CD4-positive, CD25-positive, alpha-beta regulatory T cell (primary cell): ENCODE measurements around the gene BMPR1A. TPM values are rescaled to one million over a fixed set of nuclear protein-coding genes. Genes with fewer than 3 reads are reported as not detected.
"Not testable (repeated sequence)": the region's sequence is repeated elsewhere in the genome, so short reads cannot be mapped to it uniquely, and the experiment has no call there.

Source experiments
- ATAC-seq, 2 donors: fragments of 150-1000 bp; cut with Tn5 transposase; one replicate each; pipeline ENCODE4 v1.10.0; 2021; ENCODE audit warnings: low read depth in 2 of 2, moderate number of reproducible peaks in 2 of 2, moderate library complexity in 1 of 2
- DNase-seq, 3 donors: peaks; one replicate each; pipeline versions ENCODE4 v3.0.0 to v3.0.0-alpha.2; 2012 to 2022; ENCODE audit warnings: mixed read lengths in 1 of 3
- H3K27ac ChIP-seq: one replicate; pipeline ENCODE4 v1.7.0; 2013; ENCODE audit warnings: mild to moderate bottlenecking, low read length; ENCODE audit not compliant: insufficient read depth, poor library complexity, severe bottlenecking
- H3K27me3 ChIP-seq: one replicate; pipeline ENCODE4 v1.7.0; 2013; ENCODE audit warnings: low read length; ENCODE audit not compliant: control insufficient read depth, insufficient read depth
- H3K36me3 ChIP-seq: one replicate; pipeline ENCODE4 v1.7.0; 2013; ENCODE audit warnings: mild to moderate bottlenecking, low read length, moderate library complexity; ENCODE audit not compliant: control insufficient read depth, insufficient read depth
- H3K4me1 ChIP-seq: 2 replicates; pipeline ENCODE4 v1.7.0; 2013; ENCODE audit warnings: mild to moderate bottlenecking, low read length; ENCODE audit not compliant: insufficient read depth, control insufficient read depth, poor library complexity, severe bottlenecking
- H3K4me3 ChIP-seq: one replicate; pipeline ENCODE4 v1.7.0; 2013; ENCODE audit warnings: low read depth, mild to moderate bottlenecking, low read length, moderate library complexity
- H3K9me3 ChIP-seq, 2 experiments: 1 replicate in 1 of 2; 2 replicates in 1 of 2; pipeline ENCODE4 v1.7.0; 2013; ENCODE audit warnings: low read length in 2 of 2, mild to moderate bottlenecking in 1 of 2, moderate library complexity in 1 of 2; ENCODE audit not compliant: control insufficient read depth in 2 of 2
- H3K27ac Mint-ChIP-seq, 3 donors: one replicate each; pipeline ENCODE4 v1.8.0; 2020 to 2022; ENCODE audit warnings: mild to moderate bottlenecking in 3 of 3, mixed read lengths in 3 of 3, moderate library complexity in 2 of 3
- H3K27me3 Mint-ChIP-seq: one replicate; pipeline ENCODE4 v1.8.0; 2022; ENCODE audit warnings: mild to moderate bottlenecking, mixed read lengths
- H3K36me3 Mint-ChIP-seq: one replicate; pipeline ENCODE4 v1.8.0; 2020; ENCODE audit warnings: mixed read lengths
- H3K4me1 Mint-ChIP-seq, 4 donors: one replicate each; pipeline ENCODE4 v1.8.0; 2020 to 2022; ENCODE audit warnings: mixed read lengths in 4 of 4, mild to moderate bottlenecking in 1 of 4
- H3K4me3 Mint-ChIP-seq, 4 donors: one replicate each; pipeline ENCODE4 v1.8.0; 2020 to 2022; ENCODE audit warnings: mild to moderate bottlenecking in 4 of 4, mixed read lengths in 4 of 4, moderate library complexity in 3 of 4
- H3K9me3 Mint-ChIP-seq, 7 donors: one replicate each; pipeline ENCODE4 v1.8.0; 2020 to 2022; ENCODE audit warnings: mixed read lengths in 7 of 7, mild to moderate bottlenecking in 3 of 7, moderate library complexity in 2 of 7
- polyA plus RNA-seq, 4 donors: library from polyadenylated mRNA; unstranded; fragments of 300-500 nt; fragmentation: Illumina TruSeq; gene quantifications; one replicate each; pipeline ENCODE4 v1.2.3, GENCODE V29; 2021
- total RNA-seq: library from RNA; stranded (reverse); gene quantifications from one replicate; pipeline ENCODE4 v1.2.3, GENCODE V29; 2022

BMPR1A gene
- total and polyA plus RNA-seq, 5 donors from 2014 or later = 2.2 to 8.8 (median 4.2) TPM

DNA sequence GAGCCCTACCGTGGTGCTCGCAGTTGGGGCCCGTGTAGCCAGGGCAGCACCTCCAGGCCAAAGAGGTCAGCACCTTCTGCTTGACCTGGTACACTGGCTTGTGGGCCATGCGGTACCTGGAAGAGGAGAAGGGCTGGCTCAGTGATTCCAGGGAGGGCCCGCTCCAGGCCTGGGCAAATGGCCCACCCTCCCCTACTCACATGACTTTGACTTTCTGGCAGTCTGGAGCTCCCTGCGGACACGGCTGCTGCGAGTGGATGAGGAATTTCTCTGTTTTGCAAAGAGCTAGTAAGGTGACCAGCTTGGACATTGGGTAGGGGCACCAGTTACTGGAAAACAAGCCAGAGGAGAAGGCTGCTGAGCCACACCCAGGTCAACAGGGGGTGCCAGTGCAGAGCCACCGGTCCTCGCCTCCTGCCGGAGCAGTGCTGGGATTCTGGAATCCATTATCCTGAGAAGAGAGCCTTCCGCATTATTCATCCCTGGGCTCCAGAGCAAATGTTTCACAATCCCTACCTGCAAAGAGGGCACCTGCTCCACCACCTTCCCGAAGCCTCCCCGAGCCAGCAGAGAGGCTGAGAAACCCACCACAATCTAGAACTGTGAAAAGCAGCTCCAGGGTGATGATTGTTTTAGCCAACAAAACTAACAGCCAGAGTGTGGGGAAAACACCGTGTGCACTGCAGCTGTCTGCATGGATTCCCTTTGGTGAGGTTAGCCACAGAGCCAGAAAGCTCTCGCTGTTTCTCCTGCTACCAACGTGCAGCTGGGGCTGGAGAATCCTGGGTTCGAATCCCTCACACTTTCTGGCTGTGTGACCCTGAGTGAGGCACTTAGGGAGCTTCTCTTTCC lies 189.2 kb downstream of the BMPR1A start:
- Mint-ChIP-seq H3K36me3 (peaks cover 10% of the 10 kb centered on the region), H3K27me3 (peaks cover 4% of the 10 kb centered on the region), H3K4me1 (peaks cover 0 to 41% (median 18%) of the 10 kb centered on the region in 4 donors), H3K27ac (no peak overlapping the region), H3K9me3 (peaks cover 0 to 2% (median 0%) of the 10 kb centered on the region in 7 donors), H3K4me3 (no peak overlapping the region)
- H3K4me3 ChIP-seq = no peak overlapping the region
- ATAC-seq (no peak), DNase-seq (no peak)
- no peaks in the 10 kb centered on the region for H3K27me3 ChIP-seq
- no peak overlapping the region for H3K27ac ChIP-seq
- peaks cover 12% of the 10 kb centered on the region for H3K4me1 ChIP-seq
- H3K9me3 ChIP-seq = no peaks in the 10 kb centered on the region
- H3K36me3 ChIP-seq = no peaks in the 10 kb centered on the region

DNA sequence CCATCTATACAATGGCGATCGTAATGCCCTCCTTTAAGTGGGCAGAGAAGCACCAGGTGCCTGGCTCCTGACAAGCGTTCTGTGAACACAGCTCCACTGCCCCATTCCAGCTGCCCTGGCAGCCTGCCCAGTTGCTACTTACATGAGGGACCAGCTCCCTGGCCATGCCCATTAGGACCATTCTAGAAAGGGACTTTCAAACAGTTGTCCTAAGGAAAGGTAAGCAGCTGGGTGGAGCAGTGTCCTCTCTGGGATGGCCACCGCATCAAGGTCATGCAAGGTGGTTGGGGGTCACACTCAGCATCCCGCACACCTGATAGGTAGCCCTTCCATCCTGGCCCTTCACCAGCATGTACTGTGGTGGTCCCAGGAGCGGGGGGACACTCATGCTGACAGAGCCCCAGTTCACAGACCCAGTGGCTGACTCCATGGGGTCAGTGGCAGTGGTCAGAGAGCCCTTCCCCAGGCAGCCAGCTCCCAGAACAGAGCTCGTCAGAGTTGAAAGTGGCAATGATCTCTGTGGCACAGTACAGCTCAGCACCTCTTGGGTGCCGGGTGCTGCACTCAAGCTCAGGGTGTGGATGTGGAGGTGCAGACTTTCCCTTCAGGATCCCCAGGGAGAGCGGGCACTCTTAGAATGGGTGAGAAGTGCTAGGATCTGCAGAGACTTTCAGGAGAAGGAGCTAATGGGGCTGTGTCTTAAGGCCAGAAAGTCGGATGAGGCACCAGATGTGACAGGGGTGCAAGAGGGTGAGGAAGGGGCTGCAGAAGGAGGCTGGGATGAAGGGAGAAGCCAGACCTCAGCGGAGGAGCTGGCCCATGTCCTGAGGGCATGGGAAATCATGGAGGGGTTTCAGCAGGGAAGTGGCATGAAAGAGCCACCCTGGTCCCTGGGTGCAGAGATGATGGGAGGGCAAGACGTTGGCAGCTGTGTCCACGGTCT lies 190.1 kb downstream of the BMPR1A start:
- peaks cover 21% of the 10 kb centered on the region for H3K4me1 ChIP-seq
- no peak overlapping the region for H3K4me3 Mint-ChIP-seq
- H3K9me3 Mint-ChIP-seq = peaks cover 0 to 2% (median 0%) of the 10 kb centered on the region in 7 donors
- peaks cover 10% of the 10 kb centered on the region for H3K36me3 Mint-ChIP-seq
- no peak overlapping the region for H3K27ac ChIP-seq
- no peaks in the 10 kb centered on the region for H3K36me3 ChIP-seq
- H3K9me3 ChIP-seq = no peaks in the 10 kb centered on the region
- H3K27me3 ChIP-seq = no peaks in the 10 kb centered on the region
- peak overlapping the region; percentile 36 to 82 (median 53) for H3K27ac Mint-ChIP-seq
- DNase-seq (no peak), ATAC-seq (no peak)
- peaks cover 4% of the 10 kb centered on the region for H3K27me3 Mint-ChIP-seq
- H3K4me1 Mint-ChIP-seq = peaks cover 0 to 50% (median 21%) of the 10 kb centered on the region in 4 donors
- H3K4me3 ChIP-seq = no peak overlapping the region

DNA sequence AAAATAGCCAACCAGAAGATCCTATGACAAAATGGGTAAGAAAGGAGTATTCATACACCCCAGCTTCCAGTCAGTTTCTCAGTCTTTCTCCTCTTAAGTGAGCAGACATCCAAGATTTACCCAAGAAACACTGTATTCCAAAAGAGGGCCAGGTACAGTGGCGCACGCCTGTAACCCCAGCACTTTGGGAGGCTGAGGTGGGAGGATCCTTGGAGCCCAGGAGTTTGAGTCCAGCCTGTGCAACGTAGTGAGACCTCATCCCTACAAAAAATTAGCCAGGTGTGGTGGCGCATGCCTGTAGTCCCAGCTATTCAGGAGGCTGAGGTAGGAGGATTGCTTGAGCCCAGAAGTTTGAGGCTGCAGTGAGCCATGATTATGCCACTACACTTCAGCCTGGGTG lies 191.4 kb downstream of the BMPR1A start:
- H3K4me1 Mint-ChIP-seq = peaks cover 0 to 56% (median 23%) of the 10 kb centered on the region in 4 donors

DNA sequence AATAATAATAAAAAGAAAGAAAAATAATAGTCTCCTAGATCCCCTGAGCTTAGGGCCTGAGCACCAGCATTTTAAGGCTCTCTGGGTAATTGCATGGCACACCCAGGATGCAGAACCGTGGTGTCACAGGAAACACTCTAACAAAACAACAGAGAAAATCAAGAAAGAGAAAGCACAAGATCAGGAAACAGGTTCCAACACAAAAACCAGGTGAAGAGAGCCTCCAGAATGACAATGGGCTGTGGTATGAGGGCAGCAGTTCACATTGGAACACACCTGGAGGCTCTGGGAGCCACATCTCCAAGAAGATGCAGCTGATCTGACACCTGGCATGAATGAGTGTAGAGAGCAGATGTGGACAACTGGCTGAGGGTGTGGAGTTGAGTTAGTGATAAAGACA lies 193.9 kb downstream of the BMPR1A start:
- Histone ChIP-seq H3K27me3 (no peaks in the 10 kb centered on the region), H3K9me3 (peaks cover 0 to 6% of the 10 kb centered on the region in 2 experiments), H3K4me1 (peaks cover 21% of the 10 kb centered on the region), H3K27ac (peak overlapping the region; percentile 67), H3K4me3 (peak overlapping the region; percentile 47), H3K36me3 (no peaks in the 10 kb centered on the region)
- DNase-seq (peak in 2 of 3 donors; percentile 23 to 90), ATAC-seq (peak; percentile 58 to 84)
- Mint-ChIP-seq H3K9me3 (peaks cover 0 to 15% (median 1%) of the 10 kb centered on the region in 7 donors), H3K27me3 (peaks cover 4% of the 10 kb centered on the region), H3K4me1 (peaks cover 0 to 49% (median 23%) of the 10 kb centered on the region in 4 donors), H3K27ac (peak overlapping the region; percentile 87 to 99 (median 97)), H3K4me3 (peak overlapping the region; percentile 6 to 85 (median 16)), H3K36me3 (peaks cover 13% of the 10 kb centered on the region)

More for the DNA sequence above, 191.4 kb downstream of the BMPR1A start:
- Mint-ChIP-seq H3K4me3 (peak overlapping the region in 2 of 4 donors; percentile 16 to 68), H3K36me3 (peaks cover 13% of the 10 kb centered on the region), H3K27ac (peak overlapping the region in 2 of 3 donors; percentile 76 to 82), H3K9me3 (peaks cover 0 to 11% (median 1%) of the 10 kb centered on the region in 7 donors)
- H3K4me3 ChIP-seq, H3K27me3 Mint-ChIP-seq, ATAC-seq, H3K9me3 ChIP-seq, H3K27me3 ChIP-seq, DNase-seq, H3K27ac ChIP-seq, H3K36me3 ChIP-seq: not testable (repeated sequence)
- H3K4me1 ChIP-seq = peaks cover 21% of the 10 kb centered on the region

DNA sequence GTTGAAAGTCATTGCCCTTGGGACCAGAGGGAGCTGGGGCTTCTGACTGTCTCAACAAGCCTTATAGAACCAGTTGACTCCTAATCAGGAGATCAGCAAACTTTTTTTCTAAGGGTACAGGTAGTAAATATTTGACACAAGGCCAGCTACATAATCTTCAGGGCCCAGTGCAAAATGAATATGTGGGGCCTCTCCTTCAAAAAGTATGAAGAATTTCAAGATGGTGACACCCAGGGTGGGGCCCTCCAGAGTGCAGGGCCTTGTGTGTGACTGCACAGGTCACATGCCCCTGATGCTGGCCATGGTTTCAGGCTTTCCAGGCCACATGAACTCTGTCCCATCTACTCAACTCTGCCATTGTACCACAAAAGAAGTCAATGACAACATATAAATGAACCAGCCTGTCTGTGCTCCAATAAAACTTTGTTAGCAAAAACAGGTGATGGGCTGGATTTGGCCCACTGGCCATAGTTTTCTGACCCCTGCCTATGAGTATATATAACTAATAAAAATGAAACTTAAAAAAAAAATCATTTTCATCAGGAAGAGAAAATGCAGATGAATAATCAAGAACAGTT lies 194.9 kb downstream of the BMPR1A start:
- Mint-ChIP-seq H3K4me1 (peaks cover 0 to 52% (median 23%) of the 10 kb centered on the region in 4 donors), H3K27ac (peak overlapping the region in 2 of 3 donors; percentile 97 to 99), H3K27me3 (no peaks in the 10 kb centered on the region), H3K4me3 (peak overlapping the region in 2 of 4 donors; percentile 47 to 85), H3K36me3 (peaks cover 13% of the 10 kb centered on the region), H3K9me3 (peaks cover 0 to 15% (median 1%) of the 10 kb centered on the region in 7 donors)
- no peaks in the 10 kb centered on the region for H3K36me3 ChIP-seq
- H3K27ac ChIP-seq = peak overlapping the region; percentile 50
- DNase-seq (no peak), ATAC-seq (no peak)
- H3K4me1 ChIP-seq = peaks cover 21% of the 10 kb centered on the region
- peak overlapping the region; percentile 47 for H3K4me3 ChIP-seq
- H3K27me3 ChIP-seq = no peaks in the 10 kb centered on the region
- peaks cover 0 to 6% of the 10 kb centered on the region in 2 experiments for H3K9me3 ChIP-seq

DNA sequence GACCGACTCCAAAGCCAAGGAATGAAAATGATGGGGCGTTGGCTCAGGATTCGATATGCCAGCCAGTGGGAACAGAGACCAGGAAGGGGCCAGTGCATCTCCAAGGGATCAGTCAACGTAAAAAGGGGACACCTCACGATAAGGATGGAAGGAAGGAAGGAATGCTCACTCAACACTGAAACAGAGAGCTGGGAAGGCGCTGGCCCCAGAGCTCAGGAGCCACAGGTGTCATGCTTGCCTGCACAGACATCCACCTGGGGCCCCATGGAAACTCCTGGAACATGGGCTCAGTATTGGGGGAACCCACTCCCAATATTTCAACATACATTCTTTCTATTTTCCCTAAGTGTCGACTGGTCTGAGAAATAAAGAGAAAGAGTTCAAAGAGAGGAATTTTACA lies 195.7 kb downstream of the BMPR1A start:
- no peak overlapping the region for H3K27ac ChIP-seq
- no peak overlapping the region for H3K4me3 ChIP-seq
- no peaks in the 10 kb centered on the region for H3K27me3 Mint-ChIP-seq
- H3K27me3 ChIP-seq = no peaks in the 10 kb centered on the region
- H3K4me3 Mint-ChIP-seq = no peak overlapping the region
- peaks cover 21% of the 10 kb centered on the region for H3K4me1 ChIP-seq
- H3K9me3 ChIP-seq = peaks cover 0 to 6% of the 10 kb centered on the region in 2 experiments
- peaks cover 0 to 15% (median 1%) of the 10 kb centered on the region in 7 donors for H3K9me3 Mint-ChIP-seq
- no peak for DNase-seq
- H3K36me3 ChIP-seq = no peaks in the 10 kb centered on the region
- peaks cover 0 to 52% (median 26%) of the 10 kb centered on the region in 4 donors for H3K4me1 Mint-ChIP-seq
- ATAC-seq = no peak
- H3K36me3 Mint-ChIP-seq = peaks cover 8% of the 10 kb centered on the region
- H3K27ac Mint-ChIP-seq = peak overlapping the region in 2 of 3 donors; percentile 89 to 99

GRCh38 chr10:86952697-86953096 lies 196.3 kb downstream of the BMPR1A start:
- not testable (repeated sequence) for H3K36me3 Mint-ChIP-seq, H3K27ac ChIP-seq, H3K27me3 ChIP-seq, H3K9me3 ChIP-seq, ATAC-seq, DNase-seq, H3K4me3 ChIP-seq, H3K27me3 Mint-ChIP-seq, H3K36me3 ChIP-seq
- H3K4me1 Mint-ChIP-seq = peaks cover 0 to 56% (median 28%) of the 10 kb centered on the region in 4 donors
- peaks cover 24% of the 10 kb centered on the region for H3K4me1 ChIP-seq
- peaks cover 0 to 15% (median 1%) of the 10 kb centered on the region in 7 donors for H3K9me3 Mint-ChIP-seq
- peak overlapping the region in 1 of 3 donors; percentile 40 for H3K27ac Mint-ChIP-seq
- peak overlapping the region in 1 of 4 donors; percentile 38 for H3K4me3 Mint-ChIP-seq
